Stimulated activated naive CD8-positive, alpha-beta T cell treated with anti-CD3 and anti-CD28 coated beads, Interleukin-15, amount 100 ng/mL, for 72 hours (primary cell): ENCODE data around the gene NAXE.

ENCODE experiments used
- ATAC-seq: fragments of 150-1000 bp; cut with Tn5 transposase; 2 replicates; pipeline ENCODE4 v1.10.0; 2021; ENCODE audit warnings: mild to moderate bottlenecking, moderate library complexity
- DNase-seq, 2 donors: peaks; one replicate each; pipeline ENCODE4 v3.0.0; 2021 to 2022
- H3K27ac Mint-ChIP-seq, 2 donors: one replicate each; pipeline ENCODE4 v1.8.0; 2022; ENCODE audit warnings: mild to moderate bottlenecking in 2 of 2, mixed read lengths in 2 of 2, moderate library complexity in 2 of 2
- H3K27me3 Mint-ChIP-seq: one replicate; pipeline ENCODE4 v1.8.0; 2022; ENCODE audit warnings: mixed read lengths
- H3K4me1 Mint-ChIP-seq: one replicate; pipeline ENCODE4 v1.8.0; 2022; ENCODE audit warnings: mild to moderate bottlenecking, mixed read lengths
- H3K4me3 Mint-ChIP-seq, 2 donors: one replicate each; pipeline ENCODE4 v1.8.0; 2022; ENCODE audit warnings: mild to moderate bottlenecking in 2 of 2, mixed read lengths in 2 of 2, moderate library complexity in 1 of 2
- H3K9me3 Mint-ChIP-seq, 2 donors: one replicate each; pipeline ENCODE4 v1.8.0; 2022; ENCODE audit warnings: mixed read lengths in 2 of 2

NAXE gene

GRCh38 chr1:156640842-156641706 lies 49.5 kb downstream of the NAXE start:
- DNase-seq (no peak), ATAC-seq (no peak)
- H3K4me1 Mint-ChIP-seq = peaks cover 39% of the 10 kb centered on the region
- H3K27me3 Mint-ChIP-seq = peaks cover 92% of the 10 kb centered on the region
- H3K27ac Mint-ChIP-seq = no peak overlapping the region
- H3K9me3 Mint-ChIP-seq = no peaks in the 10 kb centered on the region
- H3K4me3 Mint-ChIP-seq = peak overlapping the region; percentile 31 to 42

GRCh38 chr1:156641761-156642264 lies 50.2 kb downstream of the NAXE start, which contains the start of gene BCAN:
BCAN (plus strand) TSS chr1:156642117; CDS start chr1:156646055, 3,938 bp downstream.
- DNase-seq (no peak), ATAC-seq (peak; percentile 26)
- Mint-ChIP-seq H3K4me1 (peaks cover 43% of the 10 kb centered on the region), H3K4me3 (peak within 1 kb of the TSS; percentile 57 to 74), H3K27ac (no peak within 1 kb of the TSS), H3K9me3 (no peaks in the 10 kb centered on the region), H3K27me3 (peaks cover 92% of the 10 kb centered on the region)

GRCh38 chr1:156642265-156643048 lies 50.9 kb downstream of the NAXE start:
- peak; percentile 1 for ATAC-seq
- no peak for DNase-seq
- no peaks in the 10 kb centered on the region for H3K9me3 Mint-ChIP-seq
- peaks cover 99% of the 10 kb centered on the region for H3K27me3 Mint-ChIP-seq
- H3K4me1 Mint-ChIP-seq = peaks cover 43% of the 10 kb centered on the region
- H3K27ac Mint-ChIP-seq = no peak overlapping the region
- peak overlapping the region; percentile 57 to 74 for H3K4me3 Mint-ChIP-seq

GRCh38 chr1:156643049-156643777 lies 51.6 kb downstream of the NAXE start:
- DNase-seq = no peak
- no peaks in the 10 kb centered on the region for H3K9me3 Mint-ChIP-seq
- H3K4me1 Mint-ChIP-seq = peaks cover 43% of the 10 kb centered on the region
- ATAC-seq = peak; percentile 18
- H3K4me3 Mint-ChIP-seq = no peak overlapping the region
- H3K27me3 Mint-ChIP-seq = peaks cover 100% of the 10 kb centered on the region
- no peak overlapping the region for H3K27ac Mint-ChIP-seq

GRCh38 chr1:156643778-156644092 lies 52.2 kb downstream of the NAXE start:
- Mint-ChIP-seq H3K4me1 (peaks cover 43% of the 10 kb centered on the region), H3K4me3 (no peak overlapping the region), H3K27me3 (peaks cover 100% of the 10 kb centered on the region), H3K27ac (no peak overlapping the region), H3K9me3 (no peaks in the 10 kb centered on the region)
- DNase-seq (peak in 1 of 2 donors; percentile 69), ATAC-seq (peak; percentile 95)
